ENCODE data around the gene TENM4.

DNA sequence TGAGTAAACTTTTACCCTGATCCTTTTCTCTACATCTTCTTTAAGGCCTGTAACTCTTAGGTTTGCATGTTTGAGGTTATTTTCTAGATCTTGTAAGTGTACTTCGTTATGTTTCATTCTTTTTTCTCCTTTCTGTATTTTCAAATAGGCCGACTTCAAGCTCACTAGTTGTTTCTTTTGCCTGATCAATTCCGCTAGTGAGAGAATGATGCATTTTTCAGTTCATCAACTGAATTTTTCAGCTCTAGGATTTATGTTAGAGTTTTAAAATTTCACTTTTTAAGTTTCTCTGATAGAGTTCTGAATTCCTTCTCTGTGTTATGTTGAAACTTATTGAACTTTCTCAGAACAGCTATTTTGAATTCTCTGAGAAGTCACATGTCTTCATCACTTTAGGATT is 810.7 kb downstream of the TENM4 start:
- no peak for TF ChIP-seq JUNB (IDR thresholded peaks at IDR 0.05)
- TF ChIP-seq, protein P1, sequence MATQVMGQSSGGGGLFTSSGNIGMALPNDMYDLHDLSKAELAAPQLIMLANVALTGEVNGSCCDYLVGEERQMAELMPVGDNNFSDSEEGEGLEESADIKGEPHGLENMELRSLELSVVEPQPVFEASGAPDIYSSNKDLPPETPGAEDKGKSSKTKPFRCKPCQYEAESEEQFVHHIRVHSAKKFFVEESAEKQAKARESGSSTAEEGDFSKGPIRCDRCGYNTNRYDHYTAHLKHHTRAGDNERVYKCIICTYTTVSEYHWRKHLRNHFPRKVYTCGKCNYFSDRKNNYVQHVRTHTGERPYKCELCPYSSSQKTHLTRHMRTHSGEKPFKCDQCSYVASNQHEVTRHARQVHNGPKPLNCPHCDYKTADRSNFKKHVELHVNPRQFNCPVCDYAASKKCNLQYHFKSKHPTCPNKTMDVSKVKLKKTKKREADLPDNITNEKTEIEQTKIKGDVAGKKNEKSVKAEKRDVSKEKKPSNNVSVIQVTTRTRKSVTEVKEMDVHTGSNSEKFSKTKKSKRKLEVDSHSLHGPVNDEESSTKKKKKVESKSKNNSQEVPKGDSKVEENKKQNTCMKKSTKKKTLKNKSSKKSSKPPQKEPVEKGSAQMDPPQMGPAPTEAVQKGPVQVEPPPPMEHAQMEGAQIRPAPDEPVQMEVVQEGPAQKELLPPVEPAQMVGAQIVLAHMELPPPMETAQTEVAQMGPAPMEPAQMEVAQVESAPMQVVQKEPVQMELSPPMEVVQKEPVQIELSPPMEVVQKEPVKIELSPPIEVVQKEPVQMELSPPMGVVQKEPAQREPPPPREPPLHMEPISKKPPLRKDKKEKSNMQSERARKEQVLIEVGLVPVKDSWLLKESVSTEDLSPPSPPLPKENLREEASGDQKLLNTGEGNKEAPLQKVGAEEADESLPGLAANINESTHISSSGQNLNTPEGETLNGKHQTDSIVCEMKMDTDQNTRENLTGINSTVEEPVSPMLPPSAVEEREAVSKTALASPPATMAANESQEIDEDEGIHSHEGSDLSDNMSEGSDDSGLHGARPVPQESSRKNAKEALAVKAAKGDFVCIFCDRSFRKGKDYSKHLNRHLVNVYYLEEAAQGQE (IDR thresholded peaks at IDR 0.05), result no peak
- TF ChIP-seq BHLHE40 (IDR thresholded peaks at IDR 0.05; ENCODE audit: low read depth, low read length), result no peak
- TF ChIP-seq NPAS2 (CRISPR knock-in tag; IDR thresholded peaks at IDR 0.05; ENCODE audit: borderline replicate concordance), result no peak
- TF ChIP-seq, protein P2, sequence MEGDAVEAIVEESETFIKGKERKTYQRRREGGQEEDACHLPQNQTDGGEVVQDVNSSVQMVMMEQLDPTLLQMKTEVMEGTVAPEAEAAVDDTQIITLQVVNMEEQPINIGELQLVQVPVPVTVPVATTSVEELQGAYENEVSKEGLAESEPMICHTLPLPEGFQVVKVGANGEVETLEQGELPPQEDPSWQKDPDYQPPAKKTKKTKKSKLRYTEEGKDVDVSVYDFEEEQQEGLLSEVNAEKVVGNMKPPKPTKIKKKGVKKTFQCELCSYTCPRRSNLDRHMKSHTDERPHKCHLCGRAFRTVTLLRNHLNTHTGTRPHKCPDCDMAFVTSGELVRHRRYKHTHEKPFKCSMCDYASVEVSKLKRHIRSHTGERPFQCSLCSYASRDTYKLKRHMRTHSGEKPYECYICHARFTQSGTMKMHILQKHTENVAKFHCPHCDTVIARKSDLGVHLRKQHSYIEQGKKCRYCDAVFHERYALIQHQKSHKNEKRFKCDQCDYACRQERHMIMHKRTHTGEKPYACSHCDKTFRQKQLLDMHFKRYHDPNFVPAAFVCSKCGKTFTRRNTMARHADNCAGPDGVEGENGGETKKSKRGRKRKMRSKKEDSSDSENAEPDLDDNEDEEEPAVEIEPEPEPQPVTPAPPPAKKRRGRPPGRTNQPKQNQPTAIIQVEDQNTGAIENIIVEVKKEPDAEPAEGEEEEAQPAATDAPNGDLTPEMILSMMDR (IDR thresholded peaks at IDR 0.05), result no peak
- TF ChIP-seq CBX8 (IDR thresholded peaks at IDR 0.05), result no peak
- TF ChIP-seq KDM1A (IDR thresholded peaks at IDR 0.05; ENCODE audit: low read depth), result no peak
- no peak for TF ChIP-seq PHF8 (IDR thresholded peaks at IDR 0.05; ENCODE audit: borderline replicate concordance, low read depth)
